Activated CD4-positive, alpha-beta T cell treated with anti-CD3 and anti-CD28 coated beads for 48 hours (primary cell): ENCODE measurements around the gene SH3BGRL2.
A peak's percentile ranks its signal among the peaks of the same experiment; 100 is the strongest.
"Not testable (repeated sequence)": the region's sequence is repeated elsewhere in the genome, so short reads cannot be mapped to it uniquely, and the experiment has no call there.

Experiments used
- DNase-seq: peaks from one replicate; pipeline ENCODE4 v3.0.0-alpha.2; 2020

SH3BGRL2 gene

GRCh38 chr6:79704200-79704599, 73.1 kb downstream of the SH3BGRL2 start:
- no peak for DNase-seq

- no peak for DNase-seq
These were observed 74.4 kb downstream of the SH3BGRL2 start for GRCh38 chr6:79705456-79705995.

GRCh38 chr6:79706527-79706926, 75.4 kb downstream of the SH3BGRL2 start:
- no peak for DNase-seq

GRCh38 chr6:79707621-79708020, 76.5 kb downstream of the SH3BGRL2 start:
- no peak for DNase-seq

- no peak for DNase-seq
These were observed 77.1 kb downstream of the SH3BGRL2 start for GRCh38 chr6:79708095-79708791.

GRCh38 chr6:79710127-79710526, 79.0 kb downstream of the SH3BGRL2 start:
- no peak for DNase-seq

GRCh38 chr6:79711167-79711566, 80.0 kb downstream of the SH3BGRL2 start:
- DNase-seq, result no peak

- DNase-seq, result no peak
These were observed 81.0 kb downstream of the SH3BGRL2 start for GRCh38 chr6:79712144-79712543.

GRCh38 chr6:79712616-79713135, 81.5 kb downstream of the SH3BGRL2 start:
- no peak for DNase-seq

GRCh38 chr6:79713701-79714322, 82.7 kb downstream of the SH3BGRL2 start:
- peak; percentile 56 for DNase-seq

- no peak for DNase-seq
These were observed 86.9 kb downstream of the SH3BGRL2 start for GRCh38 chr6:79717989-79718388.

GRCh38 chr6:79718509-79719247, 87.5 kb downstream of the SH3BGRL2 start:
- DNase-seq, result no peak

- DNase-seq, result no peak
These were observed 88.3 kb downstream of the SH3BGRL2 start for GRCh38 chr6:79719248-79719960.

- DNase-seq, result no peak
These were observed 93.7 kb downstream of the SH3BGRL2 start for GRCh38 chr6:79724816-79725215.

- no peak for DNase-seq
These were observed 100.3 kb downstream of the SH3BGRL2 start for GRCh38 chr6:79731471-79731870.

GRCh38 chr6:79733388-79733787, 102.3 kb downstream of the SH3BGRL2 start:
- no peak for DNase-seq

GRCh38 chr6:79734374-79734773, 103.2 kb downstream of the SH3BGRL2 start:
- no peak for DNase-seq

- no peak for DNase-seq
These were observed 104.1 kb downstream of the SH3BGRL2 start for GRCh38 chr6:79735183-79735582.

GRCh38 chr6:79737172-79737571, 106.0 kb downstream of the SH3BGRL2 start:
- no peak for DNase-seq

- DNase-seq, result no peak
These were observed 110.9 kb downstream of the SH3BGRL2 start for GRCh38 chr6:79742030-79742429.

- DNase-seq, result not testable (repeated sequence)
These were observed 114.2 kb downstream of the SH3BGRL2 start for GRCh38 chr6:79745282-79745681.

- DNase-seq, result not testable (repeated sequence)
These were observed 115.2 kb downstream of the SH3BGRL2 start for GRCh38 chr6:79746325-79746724.

- DNase-seq, result no peak
These were observed 119.7 kb downstream of the SH3BGRL2 start for GRCh38 chr6:79750806-79751205.
